H9 (cell line): ENCODE measurements around the gene ARHGAP1. TPM values are rescaled to one million over a fixed set of nuclear protein-coding genes. Genes with fewer than 3 reads are reported as not detected.

Experiments used
- DNase-seq: peaks from one replicate; pipeline ENCODE4 v3.0.0-alpha.2; 2017
- H2AFZ ChIP-seq: one replicate; pipeline ENCODE4 v1.6.1; 2013; ENCODE audit warnings: mild to moderate bottlenecking, low read length, control low read depth, moderate library complexity
- H2AK5ac ChIP-seq: 2 replicates; pipeline ENCODE4 v1.6.1; 2013; ENCODE audit warnings: low read length, control low read depth, mixed read lengths; ENCODE audit not compliant: insufficient read length
- H2BK120ac ChIP-seq: one replicate; pipeline ENCODE4 v1.6.1; 2013; ENCODE audit warnings: low read depth, mild to moderate bottlenecking, low read length, control low read depth, inconsistent platforms; ENCODE audit not compliant: poor library complexity, severe bottlenecking
- H2BK12ac ChIP-seq: 2 replicates; pipeline ENCODE4 v1.6.1; 2013; ENCODE audit warnings: low read length, control low read depth, mixed read lengths, low read depth; ENCODE audit not compliant: insufficient read length
- H2BK15ac ChIP-seq: 2 replicates; pipeline ENCODE4 v1.6.1; 2013; ENCODE audit warnings: low read depth, low read length, control low read depth
- H2BK20ac ChIP-seq: one replicate; pipeline ENCODE4 v1.6.1; 2013; ENCODE audit warnings: low read depth, mild to moderate bottlenecking, low read length, control low read depth, inconsistent platforms; ENCODE audit not compliant: poor library complexity, severe bottlenecking
- H2BK5ac ChIP-seq: 2 replicates; pipeline ENCODE4 v1.6.1; 2013; ENCODE audit warnings: low read length, control low read depth, mixed read lengths; ENCODE audit not compliant: insufficient read length
- H3K14ac ChIP-seq: 2 replicates; pipeline ENCODE4 v1.6.1; 2013; ENCODE audit warnings: low read length, control low read depth; ENCODE audit not compliant: insufficient read depth
- H3K18ac ChIP-seq: 2 replicates; pipeline ENCODE4 v1.6.1; 2013; ENCODE audit warnings: low read depth, mild to moderate bottlenecking, mixed read lengths, low read length, control low read depth; ENCODE audit not compliant: insufficient read length
- H3K23ac ChIP-seq: 2 replicates; pipeline ENCODE4 v1.6.1; 2013; ENCODE audit warnings: low read length, control low read depth, mixed read lengths, low read depth; ENCODE audit not compliant: insufficient read length
- H3K23me2 ChIP-seq: 2 replicates; pipeline ENCODE4 v1.6.1; 2013; ENCODE audit warnings: low read depth, mild to moderate bottlenecking, mixed read lengths, low read length, control low read depth; ENCODE audit not compliant: insufficient read length, poor library complexity, severe bottlenecking
- H3K27ac ChIP-seq: 2 replicates; pipeline ENCODE4 v1.5.1; 2013; ENCODE audit warnings: low read length, control low read depth, mixed read lengths, low read depth; ENCODE audit not compliant: insufficient read length
- H3K27me3 ChIP-seq: 2 replicates; pipeline ENCODE4 v1.6.1; 2013; ENCODE audit warnings: low read length, control low read depth, inconsistent platforms; ENCODE audit not compliant: insufficient read depth
- H3K4ac ChIP-seq: 2 replicates; pipeline ENCODE4 v1.6.1; 2013; ENCODE audit warnings: low read depth, mild to moderate bottlenecking, control low read depth, inconsistent platforms, low read length, moderate library complexity
- H3K4me1 ChIP-seq: 2 replicates; pipeline ENCODE4 v1.6.1; 2013; ENCODE audit warnings: low read length, control low read depth, inconsistent platforms; ENCODE audit not compliant: insufficient read depth
- H3K4me2 ChIP-seq: 2 replicates; pipeline ENCODE4 v1.6.1; 2013; ENCODE audit warnings: low read length, control low read depth, mixed read lengths; ENCODE audit not compliant: insufficient read length, insufficient read depth
- H3K56ac ChIP-seq: 2 replicates; pipeline ENCODE4 v1.6.1; 2013; ENCODE audit warnings: low read depth, mild to moderate bottlenecking, mixed read lengths, low read length, control low read depth; ENCODE audit not compliant: insufficient read length
- H3K79me1 ChIP-seq: 2 replicates; pipeline ENCODE4 v1.6.1; 2013; ENCODE audit warnings: low read depth, mild to moderate bottlenecking, moderate library complexity, low read length, control low read depth, inconsistent platforms; ENCODE audit not compliant: insufficient read depth, poor library complexity, severe bottlenecking
- H3K79me2 ChIP-seq: 2 replicates; pipeline ENCODE4 v1.6.1; 2013; ENCODE audit warnings: low read length, control low read depth, inconsistent platforms; ENCODE audit not compliant: insufficient read depth
- H3K9ac ChIP-seq: 2 replicates; pipeline ENCODE4 v1.6.1; 2013; ENCODE audit warnings: low read length, control low read depth, mixed read lengths; ENCODE audit not compliant: insufficient read length; ENCODE audit errors: extremely low read depth
- H3K9me3 ChIP-seq: one replicate; pipeline ENCODE4 v1.6.1; 2013; ENCODE audit warnings: low read depth, low read length, inconsistent platforms; ENCODE audit not compliant: control insufficient read depth
- H3T11ph ChIP-seq: one replicate; pipeline ENCODE4 v1.6.1; 2013; ENCODE audit warnings: mild to moderate bottlenecking, low read length, control low read depth, inconsistent platforms
- H4K20me1 ChIP-seq: one replicate; pipeline ENCODE4 v1.6.1; 2013; ENCODE audit not compliant: control insufficient read depth, insufficient read length, insufficient read depth
- H4K5ac ChIP-seq: 2 replicates; pipeline ENCODE4 v1.6.1; 2013; ENCODE audit warnings: low read depth, mild to moderate bottlenecking, mixed read lengths, low read length, control low read depth; ENCODE audit not compliant: insufficient read length
- H4K8ac ChIP-seq: replicated peaks from 2 replicates; pipeline ENCODE4 v1.6.1; 2013; ENCODE audit warnings: low read length, control low read depth, mixed read lengths, low read depth; ENCODE audit not compliant: insufficient read length
- H4K91ac ChIP-seq: 2 replicates; pipeline ENCODE4 v1.6.1; 2013; ENCODE audit warnings: low read depth, mild to moderate bottlenecking, moderate library complexity, mixed read lengths, low read length, control low read depth; ENCODE audit not compliant: insufficient read length
- H3K27ac Mint-ChIP-seq, 3 experiments: 2 replicates in 2 of 3; 3 replicates in 1 of 3; pipeline ENCODE4 v1.8.0; 2020 to 2021; ENCODE audit warnings: mixed read lengths in 3 of 3, mild to moderate bottlenecking in 1 of 3, moderate library complexity in 1 of 3
- H3K27me3 Mint-ChIP-seq: 2 replicates; pipeline ENCODE4 v1.8.0; 2021; ENCODE audit warnings: low read depth, mild to moderate bottlenecking, moderate library complexity, mixed read lengths
- H3K36me3 Mint-ChIP-seq, 3 experiments: 2 replicates in 2 of 3; 3 replicates in 1 of 3; pipeline ENCODE4 v1.8.0; 2020 to 2021; ENCODE audit warnings: low read depth in 3 of 3, mixed read lengths in 3 of 3; ENCODE audit not compliant: insufficient read depth in 1 of 3
- H3K4me1 Mint-ChIP-seq, 2 experiments: 2 replicates each; pipeline ENCODE4 v1.8.0; 2020; ENCODE audit warnings: mixed read lengths in 2 of 2
- H3K4me3 Mint-ChIP-seq, 2 experiments: 2 replicates in 1 of 2; 3 replicates in 1 of 2; pipeline ENCODE4 v1.8.0; 2020 to 2021; ENCODE audit warnings: mild to moderate bottlenecking in 2 of 2, mixed read lengths in 2 of 2, moderate library complexity in 1 of 2
- H3K9me3 Mint-ChIP-seq, 2 experiments: 2 replicates in 1 of 2; 3 replicates in 1 of 2; pipeline ENCODE4 v1.8.0; 2020; ENCODE audit warnings: mild to moderate bottlenecking in 2 of 2, mixed read lengths in 2 of 2, moderate library complexity in 1 of 2
- WGBS: extraction: QIAGEN DNeasy Blood & Tissue Kit; methylation state at CpG from one replicate; pipeline ENCODE4 v1.1.7; 2013; ENCODE audit warnings: missing lambda C conversion rate, low lambda C conversion rate, mixed read lengths; ENCODE audit not compliant: insufficient read length; ENCODE audit errors: extremely low coverage; 5-methylcytosine and 5-hydroxymethylcytosine counted together
- total RNA-seq: library from RNA; stranded (reverse); gene quantifications from 2 replicates; pipeline ENCODE4 v1.2.1, GENCODE V29; 2021
- TF ChIP-seq, protein P1 (sequence below): fragments of 200-600 bp; sonication (generic); conservative IDR thresholded peaks from 3 replicates; pipeline ENCODE4 v1.8.0; 2021; ENCODE audit warnings: antibody characterized with exemption, mild to moderate bottlenecking

Gene ARHGAP1
- total RNA-seq, 1 experiment from 2014 or later: 45.3 TPM

DNA sequence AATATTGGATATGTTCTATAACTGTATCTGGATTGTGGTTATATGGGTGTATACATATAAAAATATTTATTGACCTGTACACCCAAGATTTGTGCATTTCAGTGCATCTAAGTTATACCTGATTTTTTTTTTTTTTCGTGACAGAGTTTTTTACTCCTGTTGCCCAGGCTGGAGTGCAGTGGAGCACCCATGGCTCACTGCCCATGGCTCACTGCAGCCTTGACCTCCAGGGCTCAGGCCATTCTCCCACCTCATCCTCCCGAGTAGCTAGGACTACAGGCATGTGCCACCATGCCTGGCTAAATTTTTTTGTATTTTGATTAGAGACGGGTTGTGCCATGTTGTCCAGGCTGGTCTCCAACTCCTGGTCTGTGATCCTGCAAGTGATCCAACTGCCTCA is 58.8 kb downstream of the ARHGAP1 start:
- WGBS: no CpG with 5 or more reads among the region's 3 CpGs
- Histone ChIP-seq H3K4ac (no peak overlapping the region), H3K23me2 (no peaks in the 10 kb centered on the region), H3K56ac (no peak overlapping the region), H3K79me1 (no peaks in the 10 kb centered on the region), H3K14ac (no peak overlapping the region), H2BK120ac (no peak overlapping the region), H3K4me1 (no peaks in the 10 kb centered on the region), H4K20me1 (no peaks in the 10 kb centered on the region), H3K4me2 (no peak overlapping the region), H3K27ac (no peak overlapping the region), H3K9ac (no peak overlapping the region), H3K27me3 (no peaks in the 10 kb centered on the region), H2BK20ac (no peak overlapping the region), H2BK5ac (no peak overlapping the region), H2BK12ac (no peak overlapping the region), H2AFZ (no peak overlapping the region), H3K23ac (no peak overlapping the region), H4K5ac (no peak overlapping the region), H3K79me2 (no peaks in the 10 kb centered on the region), H4K8ac (no peak overlapping the region), H4K91ac (no peak overlapping the region), H2BK15ac (no peak overlapping the region), H3K18ac (no peak overlapping the region), H2AK5ac (no peak overlapping the region), H3T11ph (no peak overlapping the region), H3K9me3 (no peaks in the 10 kb centered on the region)
- Mint-ChIP-seq H3K36me3 (peaks cover 14 to 49% (median 40%) of the 10 kb centered on the region in 3 experiments), H3K4me1 (no peaks in the 10 kb centered on the region), H3K27me3 (no peaks in the 10 kb centered on the region), H3K9me3 (no peaks in the 10 kb centered on the region), H3K27ac (no peak overlapping the region), H3K4me3 (no peak overlapping the region)
- TF ChIP-seq, protein P1, sequence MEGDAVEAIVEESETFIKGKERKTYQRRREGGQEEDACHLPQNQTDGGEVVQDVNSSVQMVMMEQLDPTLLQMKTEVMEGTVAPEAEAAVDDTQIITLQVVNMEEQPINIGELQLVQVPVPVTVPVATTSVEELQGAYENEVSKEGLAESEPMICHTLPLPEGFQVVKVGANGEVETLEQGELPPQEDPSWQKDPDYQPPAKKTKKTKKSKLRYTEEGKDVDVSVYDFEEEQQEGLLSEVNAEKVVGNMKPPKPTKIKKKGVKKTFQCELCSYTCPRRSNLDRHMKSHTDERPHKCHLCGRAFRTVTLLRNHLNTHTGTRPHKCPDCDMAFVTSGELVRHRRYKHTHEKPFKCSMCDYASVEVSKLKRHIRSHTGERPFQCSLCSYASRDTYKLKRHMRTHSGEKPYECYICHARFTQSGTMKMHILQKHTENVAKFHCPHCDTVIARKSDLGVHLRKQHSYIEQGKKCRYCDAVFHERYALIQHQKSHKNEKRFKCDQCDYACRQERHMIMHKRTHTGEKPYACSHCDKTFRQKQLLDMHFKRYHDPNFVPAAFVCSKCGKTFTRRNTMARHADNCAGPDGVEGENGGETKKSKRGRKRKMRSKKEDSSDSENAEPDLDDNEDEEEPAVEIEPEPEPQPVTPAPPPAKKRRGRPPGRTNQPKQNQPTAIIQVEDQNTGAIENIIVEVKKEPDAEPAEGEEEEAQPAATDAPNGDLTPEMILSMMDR: no peak
- DNase-seq: no peak
